GM21619 (cell line): Measurements from ENCODE around the gene CYBC1.

ENCODE experiments used
- ATAC-seq: cut with Tn5 transposase; IDR thresholded peaks from one replicate; pipeline ENCODE4 v1.9.1; 2021; ENCODE audit not compliant: unreplicated experiment

The CYBC1 gene

GRCh38 chr17:82411396-82412053, 39.0 kb downstream of the CYBC1 start:
- no peak for ATAC-seq

GRCh38 chr17:82410014-82410716, 40.4 kb downstream of the CYBC1 start:
- ATAC-seq = no peak

- ATAC-seq = no peak
Observed at GRCh38 chr17:82408938-82409318, 41.6 kb downstream of the CYBC1 start.

GRCh38 chr17:82408288-82408937, 42.1 kb downstream of the CYBC1 start:
- no peak for ATAC-seq

- no peak for ATAC-seq
Observed at GRCh38 chr17:82407255-82407654, 43.3 kb downstream of the CYBC1 start.

- ATAC-seq = no peak
Observed at GRCh38 chr17:82406131-82406671, 44.4 kb downstream of the CYBC1 start.

- ATAC-seq = no peak
Observed at GRCh38 chr17:82405051-82405450, 45.5 kb downstream of the CYBC1 start.

GRCh38 chr17:82403662-82404660, 46.6 kb downstream of the CYBC1 start:
- no peak for ATAC-seq

- ATAC-seq = peak; percentile 76
Observed at GRCh38 chr17:82402865-82403264, 47.7 kb downstream of the CYBC1 start.

- peak; percentile 57 for ATAC-seq
Observed at GRCh38 chr17:82400830-82401229, 49.7 kb downstream of the CYBC1 start.

- no peak for ATAC-seq
Observed at GRCh38 chr17:82400206-82400605, 50.3 kb downstream of the CYBC1 start.

GRCh38 chr17:82399601-82400101, 50.9 kb downstream of the CYBC1 start:
- no peak for ATAC-seq

- ATAC-seq = no peak
Observed at GRCh38 chr17:82399041-82399441, 51.5 kb downstream of the CYBC1 start.

- ATAC-seq = no peak
Observed at GRCh38 chr17:82397449-82398335, 52.9 kb downstream of the CYBC1 start.

GRCh38 chr17:82396601-82397435, 53.7 kb downstream of the CYBC1 start:
- ATAC-seq = no peak

GRCh38 chr17:82394278-82394677, 56.3 kb downstream of the CYBC1 start:
- ATAC-seq = no peak

- no peak for ATAC-seq
Observed at GRCh38 chr17:82392941-82393340, 57.6 kb downstream of the CYBC1 start.
